GM12878 (cell line): Measurements from ENCODE around the gene ELP1. TPM values are rescaled to one million over a fixed set of nuclear protein-coding genes. Genes with fewer than 3 reads are reported as not detected.

ENCODE experiments used
- ATAC-seq: fragments of 200-7000 bp; cut with Tn5 transposase; 3 replicates; pipeline ENCODE4 v1.9.1; 2020; ENCODE audit warnings: mild to moderate bottlenecking, moderate library complexity
- BruUV-seq: library from RNA; stranded (reverse); fragments of 400-500 nt; replicated peaks from 2 replicates; lab custom pipeline; 2021; lab: Mats Ljungman, UMichigan
- CTCF ChIA-PET: fragments of 300-600 bp; sonication (Branson Sonifier 250); formaldehyde crosslinking; extraction: SDS; loops from one replicate; lab custom pipeline; 2021; ENCODE audit warnings: inconsistent platforms; lab: Yijun Ruan, JAX
- POLR2A ChIA-PET: fragments of 350-600 bp; formaldehyde crosslinking; extraction: SDS; loops from one replicate; lab custom pipeline; 2021; ENCODE audit warnings: inconsistent platforms; lab: Charles Lee
- RAD21 ChIA-PET: fragments of 300-600 bp; sonication (Branson Sonifier 250); formaldehyde crosslinking; loops from one replicate; lab custom pipeline; 2023; ENCODE audit warnings: antibody characterized with exemption; ENCODE audit not compliant: unreplicated experiment; lab: Charles Lee
- SMC1A ChIA-PET: fragments of 300-600 bp; sonication (Branson Sonifier 250); formaldehyde crosslinking; loops from one replicate; lab custom pipeline; 2023; ENCODE audit not compliant: unreplicated experiment, uncharacterized antibody; lab: Charles Lee
- DNase-seq: peaks from one replicate; pipeline ENCODE4 v3.0.0-alpha.2; 2011; ENCODE audit warnings: low read depth, low spot score
- FAIRE-seq: peaks from 3 replicates; lab custom pipeline; 2011; peaks lifted over from hg19 to GRCh38; lab: Jason Lieb, UNC
- H2AFZ ChIP-seq: 2 replicates; pipeline ENCODE4 v1.6.0; 2011; ENCODE audit warnings: low read depth, low read length, control low read depth; ENCODE audit not compliant: control insufficient read depth
- H3K27ac ChIP-seq: 2 replicates; pipeline ENCODE4 v1.5.1; 2011; ENCODE audit warnings: control low read depth; ENCODE audit not compliant: control insufficient read depth, insufficient read depth
- H3K27me3 ChIP-seq, 2 experiments: replicated peaks in 1 of 2; 2 replicates each; pipeline versions ENCODE4 v1.6.0 to v1.6.1; 2011; ENCODE audit warnings: low read length in 1 of 2; ENCODE audit not compliant: control insufficient read depth in 2 of 2, insufficient read depth in 2 of 2
- H3K36me3 ChIP-seq, 2 experiments: 2 replicates each; pipeline ENCODE4 v1.5.1; 2011; ENCODE audit warnings: low read length in 1 of 2; ENCODE audit not compliant: control insufficient read depth in 2 of 2, insufficient read depth in 2 of 2
- H3K4me1 ChIP-seq: 2 replicates; pipeline ENCODE4 v1.6.1; 2011; ENCODE audit warnings: mild to moderate bottlenecking, low read length, moderate library complexity, mixed read lengths; ENCODE audit not compliant: control insufficient read depth, insufficient read depth
- H3K4me2 ChIP-seq: 2 replicates; pipeline ENCODE4 v1.6.0; 2011; ENCODE audit warnings: control low read depth; ENCODE audit not compliant: control insufficient read depth, insufficient read depth
- H3K4me3 ChIP-seq: fragments of 200-600 bp; sonication (generic); 2 replicates; pipeline ENCODE4 v1.5.1; 2016
- H3K79me2 ChIP-seq: 2 replicates; pipeline ENCODE4 v1.6.0; 2011; ENCODE audit warnings: low read length; ENCODE audit not compliant: control insufficient read depth, insufficient read depth
- H3K9ac ChIP-seq: 2 replicates; pipeline ENCODE4 v1.8.0; 2011; ENCODE audit warnings: low read length, control low read depth, mixed read lengths; ENCODE audit not compliant: control insufficient read depth, insufficient read depth
- H3K9me3 ChIP-seq: replicated peaks from 3 replicates; pipeline ENCODE4 v1.5.1; 2011; ENCODE audit warnings: mild to moderate bottlenecking, low read length; ENCODE audit not compliant: control insufficient read depth, insufficient read depth
- H4K20me1 ChIP-seq: 2 replicates; pipeline ENCODE4 v1.6.0; 2011; ENCODE audit not compliant: control insufficient read depth, insufficient read depth
- CTCF ChIP-seq, 3 experiments: IDR thresholded peaks in 2 of 3; conservative IDR thresholded peaks in 1 of 3; 2 replicates each; pipeline ENCODE4 v1.5.1; 2011; ENCODE audit warnings: low read depth in 3 of 3, low read length in 3 of 3, mild to moderate bottlenecking in 3 of 3, control low read depth in 2 of 3, moderate library complexity in 2 of 3, inconsistent platforms in 1 of 3, mixed read lengths in 1 of 3; ENCODE audit not compliant: control insufficient read depth in 2 of 3, insufficient read depth in 1 of 3; ENCODE audit errors: extremely low read depth in 1 of 3
- EP300 ChIP-seq, 2 experiments: fragments of 150-350 bp in 1 of 2; IDR thresholded peaks; 2 replicates each; pipeline ENCODE4 v1.6.1; 2011 to 2012; ENCODE audit warnings: low read depth in 2 of 2, low read length in 2 of 2, borderline replicate concordance in 1 of 2, improper control_type of control experiment in 1 of 2, inconsistent platforms in 1 of 2; ENCODE audit not compliant: control insufficient read depth in 1 of 2
- MTA2 ChIP-seq: fragments of 450-650 bp; IDR thresholded peaks from 2 replicates; pipeline ENCODE4 v1.6.1; 2016; ENCODE audit warnings: low read depth, mild to moderate bottlenecking, moderate library complexity
- MYB ChIP-seq: fragments of 150-350 bp; IDR thresholded peaks from 2 replicates; pipeline ENCODE4 v1.6.1; 2014; ENCODE audit warnings: mild to moderate bottlenecking, low read depth, low read length, borderline replicate concordance
- PBX3 ChIP-seq: IDR thresholded peaks from 2 replicates; pipeline ENCODE4 v1.6.1; 2011; ENCODE audit warnings: mild to moderate bottlenecking, low read depth, low read length, moderate library complexity; ENCODE audit not compliant: insufficient replicate concordance
- POLR2A ChIP-seq: IDR thresholded peaks from 2 replicates; pipeline ENCODE4 v1.6.1; 2011; ENCODE audit warnings: low read depth, mild to moderate bottlenecking, low read length
- SMAD5 ChIP-seq: IDR thresholded peaks from 2 replicates; pipeline ENCODE4 v1.6.1; 2016; ENCODE audit warnings: antibody characterized with exemption, low read depth
- SMARCA5 ChIP-seq: fragments of 450-650 bp; IDR thresholded peaks from 2 replicates; pipeline ENCODE4 v1.6.1; 2017; ENCODE audit warnings: mild to moderate bottlenecking
- WRNIP1 ChIP-seq: IDR thresholded peaks from 2 replicates; pipeline ENCODE4 v1.6.1; 2011; ENCODE audit warnings: low read depth, low read length, improper control_type of control experiment, borderline replicate concordance
- WGBS: methylation state at CpG from one replicate; pipeline ENCODE4 v1.1.6; 2016; ENCODE audit warnings: low lambda C conversion rate; ENCODE audit not compliant: insufficient replicate concordance, insufficient coverage; ENCODE audit errors: missing lambda C conversion rate; 5-methylcytosine and 5-hydroxymethylcytosine counted together
- in situ Hi-C: fragments of 300-500 bp; cut with MboI; formaldehyde crosslinking; loops from 9 replicates; pipeline ENCODE4 v1.14.3; 2018; ENCODE audit warnings: mixed read lengths
- intact Hi-C: fragments of 100-400 bp; cut with micrococcal nuclease; formaldehyde crosslinking; loops from one replicate; pipeline ENCODE4 v1.14.2; 2022; ENCODE audit not compliant: unreplicated experiment
- polyA plus RNA-seq, 11 experiments: library from polyadenylated mRNA; depleted of rRNA in 4 of 11; unstranded in 6 of 11; stranded (reverse) in 5 of 11; fragments of >200 nt; fragmentation: Nextera tagmentation in 4 of 11; fragmentation: Illumina TruSeq in 1 of 11; extraction: Ambion mirVana in 4 of 11; extraction: Trizol in 1 of 11; gene quantifications; 1 replicate in 1 of 11; 2 replicates in 10 of 11; pipeline versions ENCODE4 v1.2.1 to v1.2.3, GENCODE V29; 2011 to 2016; ENCODE audit warnings: inconsistent platforms in 2 of 11, missing spikeins in 2 of 11, low read depth in 1 of 11
- total RNA-seq, 4 experiments: library from RNA; depleted of rRNA in 3 of 4; stranded (reverse); fragments of >200 nt in 3 of 4; fragmentation: Illumina TruSeq in 1 of 4; extraction: Trizol in 1 of 4; gene quantifications; 2 replicates each; pipeline versions ENCODE4 v1.2.1 to v1.2.3, GENCODE V29; 2013 to 2021
- TF ChIP-seq, protein P1 (sequence below): fragments of 450-650 bp; IDR thresholded peaks from 2 replicates; pipeline ENCODE4 v1.6.1; 2016; ENCODE audit warnings: mild to moderate bottlenecking

ELP1 gene
- total and polyA plus RNA-seq, 10 of the 15 experiments (the other 5 are each of a cell fraction or from before 2014, with no cell fraction given) = 9.7 to 29.9 (median 26.0) TPM

DNA sequence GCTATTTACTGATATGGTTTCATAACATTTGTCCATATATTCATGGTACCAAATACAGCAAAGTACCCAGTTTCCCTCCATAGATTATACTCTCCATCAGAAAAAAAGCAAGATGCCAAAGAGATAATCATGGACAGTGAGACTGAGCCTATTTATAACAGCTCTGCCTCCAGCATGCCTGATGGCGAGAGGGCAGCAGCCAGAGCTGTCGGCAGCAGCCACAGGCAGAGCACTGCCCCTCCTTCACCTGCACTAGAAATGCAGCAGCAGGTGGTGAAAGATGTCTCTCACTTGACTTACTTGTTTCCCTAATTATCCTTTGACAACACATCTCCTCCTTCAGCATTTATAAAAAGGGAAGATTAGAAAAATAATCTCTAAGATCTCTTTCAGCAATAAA is 47.0 kb upstream of the ELP1 start:
- H3K4me2 ChIP-seq = no peak overlapping the region
- DNase-seq (no peak), FAIRE-seq (no peak), ATAC-seq (no peak)
- RAD21 ChIA-PET = no interaction called here
- 100% methylated on average over 2 of the region's 2 CpGs for WGBS
- TF ChIP-seq MTA2 = no peak
- TF ChIP-seq CTCF (IDR thresholded peaks at IDR 0.05 in 2 of 3, conservative IDR thresholded peaks at IDR 0.05 in 1 of 3; ENCODE audit: control insufficient read depth in 2 of 3, extremely low read depth in 1 of 3, insufficient read depth in 1 of 3, low read depth in 3 of 3, low read length in 3 of 3) = no peak
- TF ChIP-seq EP300 (IDR thresholded peaks at IDR 0.05; ENCODE audit: borderline replicate concordance in 1 of 2, control insufficient read depth in 1 of 2, low read depth in 2 of 2, low read length in 2 of 2) = no peak
- TF ChIP-seq PBX3 = no peak
- no peak for TF ChIP-seq SMAD5
- TF ChIP-seq MYB = no peak
- no peak for TF ChIP-seq SMARCA5
- TF ChIP-seq, protein P1, sequence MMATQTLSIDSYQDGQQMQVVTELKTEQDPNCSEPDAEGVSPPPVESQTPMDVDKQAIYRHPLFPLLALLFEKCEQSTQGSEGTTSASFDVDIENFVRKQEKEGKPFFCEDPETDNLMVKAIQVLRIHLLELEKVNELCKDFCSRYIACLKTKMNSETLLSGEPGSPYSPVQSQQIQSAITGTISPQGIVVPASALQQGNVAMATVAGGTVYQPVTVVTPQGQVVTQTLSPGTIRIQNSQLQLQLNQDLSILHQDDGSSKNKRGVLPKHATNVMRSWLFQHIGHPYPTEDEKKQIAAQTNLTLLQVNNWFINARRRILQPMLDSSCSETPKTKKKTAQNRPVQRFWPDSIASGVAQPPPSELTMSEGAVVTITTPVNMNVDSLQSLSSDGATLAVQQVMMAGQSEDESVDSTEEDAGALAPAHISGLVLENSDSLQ = no peak
- TF ChIP-seq POLR2A = no peak
- no peak for TF ChIP-seq WRNIP1
- CTCF ChIA-PET = no interaction called here
- H3K27ac ChIP-seq = no peak overlapping the region
- H3K4me3 ChIP-seq = no peak overlapping the region
- no peaks in the 10 kb centered on the region for H3K27me3 ChIP-seq
- no peak overlapping the region for H2AFZ ChIP-seq
- in situ Hi-C loops = no loop called here
- POLR2A ChIA-PET = no interaction called here
- H3K9me3 ChIP-seq = no peaks in the 10 kb centered on the region
- no peak overlapping the region for H3K9ac ChIP-seq
- SMC1A ChIA-PET = no interaction called here
- H3K36me3 ChIP-seq = peaks cover 1 to 7% of the 10 kb centered on the region in 2 experiments; a peak in 3 of 4 replicates
- H3K79me2 ChIP-seq = no peaks in the 10 kb centered on the region
- no TSS peak for BruUV-seq
- no peaks in the 10 kb centered on the region for H3K4me1 ChIP-seq
- no peaks in the 10 kb centered on the region for H4K20me1 ChIP-seq
- intact Hi-C loops = no loop called here
